Upper lobe of left lung (tissue), 6 donors: ENCODE results near the gene SMC4. TPM values are rescaled to one million over a fixed set of nuclear protein-coding genes. Genes with fewer than 3 reads are reported as not detected.

Source experiments
- ATAC-seq, 2 donors: fragments of 200-7000 bp; cut with Tn5 transposase; one replicate each; pipeline ENCODE4 v1.9.1; 2022; ENCODE audit warnings: mild to moderate bottlenecking in 2 of 2, moderate library complexity in 2 of 2; ENCODE audit not compliant: low FRiP score in 2 of 2
- DNase-seq, 2 donors: peaks; one replicate each; pipeline ENCODE4 v3.0.0-alpha.2; 2019 to 2020
- H3K27ac ChIP-seq, 4 donors: fragments of 200-600 bp; sonication (generic); one replicate each; pipeline ENCODE4 v1.5.1; 2016 to 2019
- H3K27me3 ChIP-seq, 4 donors: fragments of 200-600 bp; sonication (generic); one replicate each; pipeline ENCODE4 v1.5.1; 2017 to 2019
- H3K36me3 ChIP-seq, 4 donors: fragments of 200-600 bp; sonication (generic); one replicate each; pipeline ENCODE4 v1.5.1; 2016 to 2019
- H3K4me1 ChIP-seq, 4 donors: fragments of 200-600 bp; sonication (generic); one replicate each; pipeline ENCODE4 v1.5.1; 2018 to 2019
- H3K4me3 ChIP-seq, 4 donors: fragments of 200-600 bp; sonication (generic); one replicate each; pipeline ENCODE4 v1.5.1; 2017 to 2019; ENCODE audit warnings: mild to moderate bottlenecking in 2 of 4, moderate library complexity in 1 of 4
- H3K9me3 ChIP-seq, 4 donors: fragments of 200-600 bp; sonication (generic); one replicate each; pipeline ENCODE4 v1.5.1; 2018 to 2019
- CTCF ChIP-seq, 6 experiments: fragments of 450-650 bp in 4 of 6; fragments of 200-600 bp in 2 of 6; sonication (generic) in 2 of 6; IDR thresholded peaks; one replicate each; pipeline ENCODE4 v1.5.1; 2016 to 2019; ENCODE audit warnings: antibody characterized with exemption in 6 of 6
- EP300 ChIP-seq, 4 donors: sonication (generic); formaldehyde crosslinking; IDR thresholded peaks; one replicate each; pipeline ENCODE4 v1.5.1; 2017; ENCODE audit warnings: antibody characterized with exemption in 4 of 4, control low read depth in 2 of 4
- POLR2A ChIP-seq, 4 donors: fragments of 450-650 bp; IDR thresholded peaks; one replicate each; pipeline ENCODE4 v1.5.1; 2016 to 2017; ENCODE audit warnings: antibody characterized with exemption in 4 of 4, mild to moderate bottlenecking in 2 of 4
- POLR2AphosphoS5 ChIP-seq, 2 donors: sonication (generic); formaldehyde crosslinking; IDR thresholded peaks; one replicate each; pipeline ENCODE4 v1.5.1; 2017; ENCODE audit warnings: antibody characterized with exemption in 2 of 2
- WGBS, 2 donors: methylation state at CpG; one replicate each; pipeline ENCODE4 v1.1.5; 2017 to 2018; 5-methylcytosine and 5-hydroxymethylcytosine counted together
- total RNA-seq, 6 donors: library from RNA; depleted of rRNA in 4 of 6; stranded (reverse); fragments of >200 nt in 4 of 6; gene quantifications; one replicate each; pipeline versions ENCODE4 v1.1.0 to v1.2.1, GENCODE V29; 2016 to 2021
- donor health status: DM: no; HTN: no; CAD: no; lungs with moderate emphysema.
- donor health status: DM: no; HTN: yes; CAD: no; lungs with severe emphysema.

Gene SMC4
- total RNA-seq, 6 donors from 2014 or later: 35.6 to 107 (median 65.5) TPM

- TF ChIP-seq POLR2A (IDR thresholded peaks at IDR 0.05): no peak
- no peak for TF ChIP-seq CTCF (IDR thresholded peaks at IDR 0.05)
- no peak for TF ChIP-seq POLR2AphosphoS5 (IDR thresholded peaks at IDR 0.05)
- TF ChIP-seq EP300 (IDR thresholded peaks at IDR 0.05): no peak
- no peak overlapping the region for H3K27ac ChIP-seq
- no peak overlapping the region for H3K4me3 ChIP-seq
- WGBS, 2 donors: 51 to 55% methylated on average over 3 of the region's 3 CpGs
- H3K4me1 ChIP-seq: peaks cover 0 to 14% (median 10%) of the 10 kb centered on the region in 4 donors
- no peaks in the 10 kb centered on the region for H3K9me3 ChIP-seq
- peaks cover 0 to 7% (median 0%) of the 10 kb centered on the region in 4 donors for H3K27me3 ChIP-seq
- no peaks in the 10 kb centered on the region for H3K36me3 ChIP-seq
- no peak for DNase-seq
- ATAC-seq: no peak
These were observed 48.1 kb downstream of the SMC4 start for GRCh38 chr3:160447544-160447943.

GRCh38 chr3:160448845-160449635 is 49.6 kb downstream of the SMC4 start:
- DNase-seq (peak in 1 of 2 donors; percentile 89), ATAC-seq (peak; percentile 66 to 81)
- 4 to 12% methylated on average over 22 to 23 of the region's 26 CpGs for WGBS, 2 donors
- no peaks in the 10 kb centered on the region for H3K9me3 ChIP-seq
- peaks cover 0 to 7% (median 0%) of the 10 kb centered on the region in 4 donors for H3K27me3 ChIP-seq
- H3K27ac ChIP-seq: peak overlapping the region; percentile 58 to 82 (median 73)
- peak overlapping the region; percentile 22 to 60 (median 56) for H3K4me3 ChIP-seq
- H3K36me3 ChIP-seq: no peaks in the 10 kb centered on the region
- peaks cover 0 to 14% (median 10%) of the 10 kb centered on the region in 4 donors for H3K4me1 ChIP-seq
- TF ChIP-seq POLR2A (IDR thresholded peaks at IDR 0.05): no peak
- TF ChIP-seq CTCF (IDR thresholded peaks at IDR 0.05): no peak
- TF ChIP-seq POLR2AphosphoS5 (IDR thresholded peaks at IDR 0.05): no peak
- no peak for TF ChIP-seq EP300 (IDR thresholded peaks at IDR 0.05)

GRCh38 chr3:160449636-160450598 is 50.5 kb downstream of the SMC4 start, which contains the start of gene TRIM59:
TSS of gene TRIM59 (minus strand) at chr3:160449786. CDS start at chr3:160439183, 10,603 bp downstream.
- no peak for TF ChIP-seq EP300 (IDR thresholded peaks at IDR 0.05)
- TF ChIP-seq POLR2A (IDR thresholded peaks at IDR 0.05): peak in 1 of 4 donors; percentile 68
- TF ChIP-seq POLR2AphosphoS5 (IDR thresholded peaks at IDR 0.05): peak; percentile 2 to 54
- peak; percentile 95 to 96 for ATAC-seq
- Histone ChIP-seq H3K36me3 (no peaks in the 10 kb centered on the region), H3K27me3 (peaks cover 0 to 7% (median 0%) of the 10 kb centered on the region in 4 donors), H3K4me1 (peaks cover 0 to 14% (median 10%) of the 10 kb centered on the region in 4 donors), H3K9me3 (no peaks in the 10 kb centered on the region), H3K27ac (peak within 1 kb of the TSS; percentile 58 to 82 (median 73)), H3K4me3 (peak within 1 kb of the TSS; percentile 22 to 60 (median 56))
- 15 to 24% methylated on average over 23 to 70 of the region's 71 CpGs for WGBS, 2 donors
- peak; percentile 97 to 98 for DNase-seq

- Histone ChIP-seq H3K36me3 (no peaks in the 10 kb centered on the region), H3K4me1 (peaks cover 0 to 14% (median 10%) of the 10 kb centered on the region in 4 donors), H3K27ac (no peak overlapping the region), H3K4me3 (no peak overlapping the region), H3K9me3 (no peaks in the 10 kb centered on the region), H3K27me3 (peaks cover 0 to 7% (median 0%) of the 10 kb centered on the region in 4 donors)
- WGBS, 2 donors: 63 to 72% methylated on average over 3 of the region's 3 CpGs
- DNase-seq (no peak), ATAC-seq (no peak)
- TF ChIP-seq POLR2AphosphoS5 (IDR thresholded peaks at IDR 0.05): no peak
- TF ChIP-seq CTCF (IDR thresholded peaks at IDR 0.05): no peak
- TF ChIP-seq POLR2A (IDR thresholded peaks at IDR 0.05): no peak
- TF ChIP-seq EP300 (IDR thresholded peaks at IDR 0.05): no peak
These were observed 51.4 kb downstream of the SMC4 start for GRCh38 chr3:160450846-160451245.
